Prostate gland (tissue), 2 donors: ENCODE measurements around the gene OR4N2. TPM values are rescaled to one million over a fixed set of nuclear protein-coding genes. Genes with fewer than 3 reads are reported as not detected.
"Not testable (repeated sequence)": the region's sequence is repeated elsewhere in the genome, so short reads cannot be mapped to it uniquely, and the experiment has no call there.

Experiments used
- DNase-seq: peaks from one replicate; pipeline ENCODE4 v3.0.0-alpha.2; 2019; ENCODE audit warnings: low spot score
- H3K27ac ChIP-seq, 2 donors: fragments of 200-600 bp; sonication (generic); 2 replicates each; pipeline ENCODE4 v1.5.1; 2017 to 2019
- H3K27me3 ChIP-seq: fragments of 200-600 bp; sonication (generic); replicated peaks from 2 replicates; pipeline ENCODE4 v1.5.1; 2019; ENCODE audit not compliant: insufficient read depth
- H3K36me3 ChIP-seq, 2 donors: fragments of 200-600 bp; sonication (generic); 1 replicate in 1 of 2; 2 replicates in 1 of 2; pipeline versions ENCODE4 v1.5.1 to v1.8.1; 2017 to 2019
- H3K4me1 ChIP-seq: fragments of 200-600 bp; sonication (generic); replicated peaks from 2 replicates; pipeline ENCODE4 v1.5.1; 2019
- H3K4me3 ChIP-seq, 2 donors: fragments of 200-600 bp; sonication (generic); 2 replicates each; pipeline ENCODE4 v1.5.1; 2017 to 2019
- H3K9me3 ChIP-seq: fragments of 200-600 bp; sonication (generic); 2 replicates; pipeline ENCODE4 v1.5.1; 2017
- CTCF ChIP-seq, 4 experiments: fragments of 200-600 bp in 2 of 4; fragments of 450-650 bp in 2 of 4; sonication (generic) in 2 of 4; IDR thresholded peaks; 1 replicate in 3 of 4; 2 replicates in 1 of 4; pipeline ENCODE4 v1.5.1; 2016 to 2019; ENCODE audit warnings: antibody characterized with exemption in 4 of 4, mild to moderate bottlenecking in 2 of 4, moderate library complexity in 2 of 4
- POLR2A ChIP-seq: fragments of 450-650 bp; IDR thresholded peaks from one replicate; pipeline ENCODE4 v1.6.1; 2016; ENCODE audit warnings: antibody characterized with exemption, mild to moderate bottlenecking
- POLR2AphosphoS5 ChIP-seq: sonication (generic); formaldehyde crosslinking; IDR thresholded peaks from one replicate; pipeline ENCODE4 v1.6.1; 2017; ENCODE audit warnings: antibody characterized with exemption
- WGBS: methylation state at CpG from one replicate; pipeline ENCODE4 v1.1.5; 2018; 5-methylcytosine and 5-hydroxymethylcytosine counted together
- intact Hi-C: fragments of 100-400 bp; cut with DNase I; formaldehyde crosslinking; loops from one replicate; pipeline ENCODE4 v1.14.2; 2022
- total RNA-seq, 2 donors: library from RNA; depleted of rRNA; stranded (reverse); fragments of >200 nt; gene quantifications; one replicate each; pipeline ENCODE4 v1.1.0, GENCODE V29; 2016

The OR4N2 gene
- not detected for total RNA-seq

GRCh38 chr14:19803470-19803869 lies at the start of gene OR4N2:
OR4N2 (plus strand) TSS chr14:19803770; CDS start chr14:19827449, 23,679 bp downstream.
- H3K27ac ChIP-seq, intact Hi-C loops, H3K9me3 ChIP-seq, H3K4me3 ChIP-seq, DNase-seq, H3K27me3 ChIP-seq, H3K4me1 ChIP-seq, H3K36me3 ChIP-seq: not testable (repeated sequence)
- WGBS, result 84% methylated on average over 1 of the region's 1 CpG

GRCh38 chr14:19754172-19754571 lies 49.4 kb upstream of the OR4N2 start:
- no peaks in the 10 kb centered on the region for H3K36me3 ChIP-seq
- H3K9me3 ChIP-seq, result no peaks in the 10 kb centered on the region
- WGBS, result 29% methylated on average over 2 of the region's 2 CpGs
- H3K4me3 ChIP-seq, result no peak overlapping the region
- no peaks in the 10 kb centered on the region for H3K27me3 ChIP-seq
- TF ChIP-seq POLR2A (no peak), CTCF (IDR thresholded peaks at IDR 0.05) (no peak), POLR2AphosphoS5 (no peak)
- intact Hi-C loops, result no loop called here
- no peak overlapping the region for H3K27ac ChIP-seq
- no peaks in the 10 kb centered on the region for H3K4me1 ChIP-seq
- no peak for DNase-seq

- H3K27ac ChIP-seq, H3K27me3 ChIP-seq, intact Hi-C loops, DNase-seq, H3K9me3 ChIP-seq, H3K36me3 ChIP-seq, H3K4me3 ChIP-seq, H3K4me1 ChIP-seq: not testable (repeated sequence)
- 61% methylated on average over 3 of the region's 3 CpGs for WGBS
Observed at GRCh38 chr14:19771491-19771890, 32.1 kb upstream of the OR4N2 start.

GRCh38 chr14:19771895-19772430 lies 31.6 kb upstream of the OR4N2 start:
- intact Hi-C loops, result no loop called here
- Histone ChIP-seq H3K4me3 (no peak overlapping the region), H3K27me3 (no peaks in the 10 kb centered on the region), H3K9me3 (no peaks in the 10 kb centered on the region), H3K27ac (no peak overlapping the region), H3K4me1 (no peaks in the 10 kb centered on the region), H3K36me3 (no peaks in the 10 kb centered on the region)
- no peak for DNase-seq
- TF ChIP-seq POLR2A (no peak), POLR2AphosphoS5 (no peak), CTCF (IDR thresholded peaks at IDR 0.05) (no peak)
- WGBS, result 89% methylated on average over 1 of the region's 1 CpG

GRCh38 chr14:19772454-19772853 lies 31.1 kb upstream of the OR4N2 start:
- H3K4me1 ChIP-seq, H3K4me3 ChIP-seq, H3K36me3 ChIP-seq, DNase-seq, H3K9me3 ChIP-seq, H3K27me3 ChIP-seq, intact Hi-C loops, H3K27ac ChIP-seq: not testable (repeated sequence)
- WGBS, result 50% methylated on average over 2 of the region's 2 CpGs

- H3K36me3 ChIP-seq, intact Hi-C loops, DNase-seq, H3K4me3 ChIP-seq, H3K27me3 ChIP-seq, H3K27ac ChIP-seq, H3K4me1 ChIP-seq, H3K9me3 ChIP-seq: not testable (repeated sequence)
- 7% methylated on average over 1 of the region's 1 CpG for WGBS
Observed at GRCh38 chr14:19773204-19773603, 30.4 kb upstream of the OR4N2 start, which contains the start of gene OR4M1. OR4M1 (plus strand) TSS chr14:19773504; CDS start chr14:19780323, 6,819 bp downstream.

GRCh38 chr14:19775587-19775986 lies 28.0 kb upstream of the OR4N2 start:
- WGBS, result 66% methylated on average over 1 of the region's 1 CpG
- Histone ChIP-seq H3K27ac (no peak overlapping the region), H3K36me3 (no peaks in the 10 kb centered on the region), H3K27me3 (no peaks in the 10 kb centered on the region), H3K9me3 (no peaks in the 10 kb centered on the region), H3K4me3 (no peak overlapping the region), H3K4me1 (no peaks in the 10 kb centered on the region)
- TF ChIP-seq POLR2AphosphoS5, result no peak
- TF ChIP-seq CTCF (IDR thresholded peaks at IDR 0.05), result no peak
- TF ChIP-seq POLR2A, result no peak
- intact Hi-C loops, result no loop called here
- DNase-seq, result no peak

- H3K4me3 ChIP-seq, H3K4me1 ChIP-seq, DNase-seq, H3K36me3 ChIP-seq, H3K9me3 ChIP-seq, intact Hi-C loops, H3K27me3 ChIP-seq, H3K27ac ChIP-seq: not testable (repeated sequence)
- WGBS, result 84% methylated on average over 16 of the region's 16 CpGs
Observed at GRCh38 chr14:19785848-19786247, 17.7 kb upstream of the OR4N2 start.

- H3K27ac ChIP-seq, H3K4me1 ChIP-seq, H3K27me3 ChIP-seq, DNase-seq, intact Hi-C loops, H3K9me3 ChIP-seq, H3K36me3 ChIP-seq, H3K4me3 ChIP-seq: not testable (repeated sequence)
- 78% methylated on average over 6 of the region's 6 CpGs for WGBS
Observed at GRCh38 chr14:19787318-19787717, 16.3 kb upstream of the OR4N2 start.

- intact Hi-C loops, H3K4me1 ChIP-seq: not testable (repeated sequence)
- 71% methylated on average over 7 of the region's 7 CpGs for whole genome bisulfite sequencing
Observed at GRCh38 chr14:19788150-19788549, 15.4 kb upstream of the OR4N2 start.

More at GRCh38 chr14:19788150-19788549, 15.4 kb upstream of the OR4N2 start:
- not testable (repeated sequence) for H3K4me3 ChIP-seq, H3K27ac ChIP-seq, H3K36me3 ChIP-seq, H3K9me3 ChIP-seq, DNase-seq, H3K27me3 ChIP-seq
